Activated CD4-positive, alpha-beta memory T cell treated with anti-CD3 and anti-CD28 coated beads, Interleukin-2, amount 10 ng/mL, durations not matched to agents 7 days and 5 days (primary cell): ENCODE results near the gene CTNNA1. TPM values are rescaled to one million over a fixed set of nuclear protein-coding genes. Genes with fewer than 3 reads are reported as not detected.

Experiments used
- CTCF ChIA-PET: fragments of 350-600 bp; sonication (Branson Sonifier 250); formaldehyde crosslinking; loops from one replicate; lab custom pipeline; 2021; ENCODE audit warnings: antibody characterized with exemption, inconsistent platforms; lab: Charles Lee
- POLR2A ChIA-PET: fragments of 350-600 bp; sonication (Branson Sonifier 250); formaldehyde crosslinking; loops from one replicate; lab custom pipeline; 2021; ENCODE audit warnings: antibody characterized with exemption; lab: Charles Lee
- DNase-seq: peaks from one replicate; pipeline ENCODE4 v3.0.0-alpha.2; 2020
- H3K27ac Mint-ChIP-seq: one replicate; pipeline ENCODE4 v1.8.0; 2021; ENCODE audit warnings: mild to moderate bottlenecking, mixed read lengths
- H3K27me3 Mint-ChIP-seq: one replicate; pipeline ENCODE4 v1.8.0; 2021; ENCODE audit warnings: mixed read lengths
- H3K36me3 Mint-ChIP-seq: one replicate; pipeline ENCODE4 v1.8.0; 2021; ENCODE audit warnings: low read depth, mixed read lengths
- H3K4me1 Mint-ChIP-seq: one replicate; pipeline ENCODE4 v1.8.0; 2021; ENCODE audit warnings: mixed read lengths
- H3K4me3 Mint-ChIP-seq: one replicate; pipeline ENCODE4 v1.8.0; 2021; ENCODE audit warnings: mild to moderate bottlenecking, mixed read lengths
- H3K9me3 Mint-ChIP-seq: one replicate; pipeline ENCODE4 v1.8.0; 2021; ENCODE audit warnings: mixed read lengths
- total RNA-seq, 2 experiments: library from RNA; stranded (reverse); gene quantifications; one replicate each; pipeline ENCODE4 v1.2.3, GENCODE V29; 2021

The CTNNA1 gene
- total RNA-seq, 2 experiments from 2014 or later, result 79.8 to 90.5 TPM

DNA sequence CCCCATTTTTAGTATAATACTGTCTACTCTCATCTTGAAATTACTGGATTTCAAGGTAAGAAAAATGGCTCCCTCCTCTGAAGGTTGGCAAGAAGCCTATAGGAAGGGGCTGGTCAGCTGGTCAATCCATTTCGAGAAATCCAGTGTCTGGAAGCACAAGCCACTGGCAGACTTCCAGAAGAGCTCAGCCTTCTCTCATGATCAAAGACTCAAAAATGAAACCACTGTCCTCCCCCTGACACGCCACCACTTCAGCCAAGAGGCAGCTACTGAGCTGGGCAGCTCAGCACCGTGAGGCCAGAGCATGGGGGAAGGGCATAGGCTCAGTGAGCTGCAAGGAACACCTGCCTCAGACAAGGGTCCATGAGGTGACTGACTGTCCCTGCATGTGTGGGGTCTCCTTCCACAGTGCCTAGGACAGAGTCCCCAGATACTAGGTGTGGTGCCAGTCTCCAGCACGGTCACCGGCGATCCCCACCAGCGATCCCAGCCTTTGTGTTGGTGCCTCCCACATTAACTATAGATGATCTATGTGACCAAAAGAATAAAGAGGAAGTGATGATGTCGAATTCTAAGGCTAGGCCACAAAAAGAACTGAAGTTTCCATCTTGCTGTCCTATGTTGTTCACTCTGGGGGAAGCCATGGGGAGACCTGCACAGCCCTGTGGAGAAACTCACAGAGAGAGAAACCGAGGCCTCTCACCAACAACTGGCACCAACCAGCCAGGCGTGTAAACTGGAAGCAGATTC lies 222.0 kb downstream of the CTNNA1 start:
- ChIA-PET CTCF (no interaction called here), POLR2A (no interaction called here)
- Mint-ChIP-seq H3K4me3 (no peak overlapping the region), H3K36me3 (peaks cover 3% of the 10 kb centered on the region), H3K4me1 (peaks cover 17% of the 10 kb centered on the region), H3K9me3 (no peaks in the 10 kb centered on the region), H3K27ac (no peak overlapping the region), H3K27me3 (no peaks in the 10 kb centered on the region)
- DNase-seq, result no peak

DNA sequence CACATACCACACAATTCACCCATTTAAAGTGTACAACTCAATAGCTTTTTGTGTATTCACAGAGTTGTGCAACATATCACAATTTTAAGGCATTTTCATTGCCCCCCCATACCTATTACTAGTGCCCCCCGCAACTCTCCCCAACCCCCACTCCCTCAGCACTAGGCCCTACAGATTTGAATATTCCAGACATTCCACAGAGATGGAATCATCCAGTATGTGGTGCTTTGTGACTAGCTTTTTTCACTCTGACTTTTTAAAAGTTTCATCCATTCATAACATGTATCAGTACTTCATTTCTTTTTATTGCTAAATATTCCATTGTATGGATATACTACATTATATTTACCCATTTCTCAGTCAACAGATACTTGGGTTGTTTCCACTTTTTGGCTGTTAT lies 224.9 kb downstream of the CTNNA1 start:
- Mint-ChIP-seq H3K36me3 (peaks cover 3% of the 10 kb centered on the region), H3K27ac (no peak overlapping the region), H3K9me3 (no peaks in the 10 kb centered on the region), H3K4me1 (peaks cover 39% of the 10 kb centered on the region), H3K27me3 (no peaks in the 10 kb centered on the region), H3K4me3 (no peak overlapping the region)
- CTCF ChIA-PET, result interaction anchor here (2.3 kb wide), 1 partner anchor 188 kb away, joined by 6 read pairs; no protein-coding TSS in a partner anchor
- POLR2A ChIA-PET, result no interaction called here
- DNase-seq, result no peak

DNA sequence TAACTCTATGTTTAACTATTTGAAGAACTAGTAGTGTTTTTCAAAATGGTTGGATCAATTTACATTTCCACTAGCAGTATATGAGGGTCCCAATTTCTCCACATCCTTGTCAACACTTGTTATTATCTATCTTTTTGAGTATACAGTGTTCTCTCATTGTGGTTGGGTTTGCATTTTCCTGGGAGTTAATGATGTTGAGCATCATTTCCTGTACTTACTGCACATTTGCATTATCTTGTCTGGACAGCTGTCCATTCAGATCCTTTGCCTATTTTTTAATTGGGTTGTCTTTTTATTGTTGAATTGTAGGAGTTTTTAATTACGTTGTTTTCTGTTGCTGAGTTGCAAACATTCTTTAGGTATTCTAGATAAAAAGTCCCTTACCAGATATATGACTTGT lies 225.4 kb downstream of the CTNNA1 start:
- peaks cover 40% of the 10 kb centered on the region for H3K4me1 Mint-ChIP-seq
- POLR2A ChIA-PET, result no interaction called here

DNA sequence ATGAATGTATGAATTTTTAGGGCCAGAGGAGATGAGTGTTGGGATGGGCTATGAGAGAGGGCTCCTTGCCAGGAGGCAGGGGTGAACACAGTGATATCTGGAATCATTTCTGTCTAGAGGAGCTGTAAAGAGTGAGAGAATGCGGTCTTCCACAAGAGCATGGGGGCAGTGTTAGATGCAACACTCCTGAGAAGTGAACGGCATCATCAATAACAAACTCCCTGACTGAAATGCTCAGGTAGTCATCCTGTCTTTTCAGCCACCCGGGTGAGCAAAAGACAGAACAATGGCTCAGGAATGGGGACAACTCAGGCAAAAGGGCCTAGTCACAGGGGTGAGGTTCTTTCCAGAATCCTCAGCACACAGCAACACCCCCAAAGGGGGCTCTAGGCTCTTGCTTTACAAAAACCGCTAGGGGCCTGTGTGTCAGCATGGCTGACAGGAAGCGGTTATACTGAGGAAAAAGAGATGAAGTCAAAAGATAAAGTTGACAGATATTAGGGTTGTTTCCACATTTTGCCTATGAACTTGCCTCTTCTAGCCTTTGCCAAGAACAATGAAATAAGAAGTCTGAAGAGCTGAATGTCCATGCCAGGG lies 226.6 kb downstream of the CTNNA1 start:
- Mint-ChIP-seq H3K9me3 (no peaks in the 10 kb centered on the region), H3K4me1 (peaks cover 42% of the 10 kb centered on the region), H3K27me3 (no peaks in the 10 kb centered on the region), H3K4me3 (no peak overlapping the region), H3K27ac (peak overlapping the region; percentile 77), H3K36me3 (peaks cover 3% of the 10 kb centered on the region)
- ChIA-PET POLR2A (no interaction called here), CTCF (interaction anchor here (1.5 kb wide), 1 partner anchor 8 kb away, joined by 4 read pairs; no protein-coding TSS in a partner anchor)
- DNase-seq, result peak; percentile 56

More for the DNA sequence above, 225.4 kb downstream of the CTNNA1 start:
- peaks cover 3% of the 10 kb centered on the region for H3K36me3 Mint-ChIP-seq
- no peaks in the 10 kb centered on the region for H3K27me3 Mint-ChIP-seq
- no peak overlapping the region for H3K4me3 Mint-ChIP-seq
- H3K9me3 Mint-ChIP-seq, result no peaks in the 10 kb centered on the region
- no peak overlapping the region for H3K27ac Mint-ChIP-seq
- CTCF ChIA-PET, result no interaction called here
- DNase-seq, result no peak

DNA sequence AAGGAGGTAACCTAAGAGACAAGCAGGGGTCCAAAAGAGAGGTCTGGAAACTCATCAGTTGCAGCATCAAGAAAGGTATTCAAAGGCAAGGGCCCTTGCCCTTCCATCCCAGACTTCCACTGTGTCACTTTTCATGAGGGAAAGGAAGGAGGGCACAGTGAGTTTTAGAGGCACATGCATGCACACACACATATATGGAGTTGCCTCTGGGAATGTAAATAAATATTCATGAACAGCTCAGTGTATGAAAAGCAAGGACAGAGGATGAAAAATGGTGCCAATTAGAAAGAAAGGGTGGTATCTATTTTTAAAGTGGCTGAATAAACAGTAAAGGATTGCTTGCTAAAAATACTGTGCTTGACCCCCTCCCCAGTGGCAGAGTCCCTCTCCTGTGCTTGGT lies 227.2 kb downstream of the CTNNA1 start:
- ChIA-PET CTCF (interaction anchor here (1.5 kb wide), 1 partner anchor 9 kb away, joined by 4 read pairs; no protein-coding TSS in a partner anchor), POLR2A (no interaction called here)
- Mint-ChIP-seq H3K9me3 (no peaks in the 10 kb centered on the region), H3K27ac (peak overlapping the region; percentile 77), H3K4me3 (no peak overlapping the region), H3K4me1 (peaks cover 42% of the 10 kb centered on the region), H3K27me3 (no peaks in the 10 kb centered on the region), H3K36me3 (peaks cover 3% of the 10 kb centered on the region)
- DNase-seq, result no peak

DNA sequence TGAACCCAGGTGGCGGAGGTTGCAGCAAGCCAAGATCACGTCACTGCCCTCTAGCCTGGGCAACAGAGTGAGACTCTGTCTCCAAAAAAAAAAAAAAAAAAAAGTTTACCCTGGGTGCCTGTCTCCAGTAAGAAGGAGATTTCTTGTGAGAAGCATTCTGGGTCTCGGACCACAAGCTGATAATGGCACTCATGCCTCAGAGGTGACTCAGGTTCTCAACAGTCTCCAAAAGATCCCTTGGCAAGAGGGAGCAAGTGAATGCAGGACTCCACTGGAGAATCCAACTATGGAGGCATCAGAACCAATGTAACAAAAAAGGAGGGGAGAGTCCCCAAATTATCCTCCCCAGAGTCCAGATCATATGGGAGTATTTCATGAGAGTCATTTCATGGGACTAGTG lies 227.9 kb downstream of the CTNNA1 start:
- Mint-ChIP-seq H3K36me3 (peaks cover 3% of the 10 kb centered on the region), H3K4me3 (no peak overlapping the region), H3K27me3 (no peaks in the 10 kb centered on the region), H3K4me1 (peaks cover 42% of the 10 kb centered on the region), H3K27ac (no peak overlapping the region), H3K9me3 (no peaks in the 10 kb centered on the region)
- CTCF ChIA-PET, result interaction anchor here (1.5 kb wide), 1 partner anchor 9 kb away, joined by 4 read pairs; no protein-coding TSS in a partner anchor
- POLR2A ChIA-PET, result interaction anchor here (0.6 kb wide), 1 partner anchor 31 kb away, joined by 3 read pairs; no protein-coding TSS in a partner anchor
- DNase-seq, result no peak

DNA sequence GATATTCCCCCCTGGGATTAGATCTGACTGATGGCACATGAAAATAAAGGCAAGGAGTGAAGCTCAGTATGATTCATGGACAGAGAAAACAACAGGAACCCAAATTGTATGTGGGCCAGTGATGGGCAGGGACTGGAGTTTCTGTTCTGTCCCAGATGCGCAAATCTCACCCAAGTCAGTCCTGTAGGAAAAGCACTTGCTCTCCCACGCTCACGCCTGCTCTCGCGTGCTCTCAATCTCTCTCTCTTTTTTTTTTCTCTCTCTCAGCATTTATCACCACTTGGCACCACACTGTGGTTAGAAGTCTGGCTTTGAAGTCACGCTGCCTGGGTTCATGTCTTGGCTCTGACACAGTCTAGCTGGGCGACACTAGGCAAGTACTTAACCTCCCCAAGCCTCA lies 228.4 kb downstream of the CTNNA1 start:
- Mint-ChIP-seq H3K4me1 (peaks cover 42% of the 10 kb centered on the region), H3K9me3 (no peaks in the 10 kb centered on the region), H3K36me3 (peaks cover 3% of the 10 kb centered on the region), H3K27ac (no peak overlapping the region), H3K27me3 (no peaks in the 10 kb centered on the region), H3K4me3 (no peak overlapping the region)
- peak; percentile 36 for DNase-seq
- ChIA-PET CTCF (interaction anchor here (1.5 kb wide), 1 partner anchor 10 kb away, joined by 4 read pairs; no protein-coding TSS in a partner anchor), POLR2A (interaction anchor here (0.6 kb wide), 1 partner anchor 31 kb away, joined by 3 read pairs; no protein-coding TSS in a partner anchor)

DNA sequence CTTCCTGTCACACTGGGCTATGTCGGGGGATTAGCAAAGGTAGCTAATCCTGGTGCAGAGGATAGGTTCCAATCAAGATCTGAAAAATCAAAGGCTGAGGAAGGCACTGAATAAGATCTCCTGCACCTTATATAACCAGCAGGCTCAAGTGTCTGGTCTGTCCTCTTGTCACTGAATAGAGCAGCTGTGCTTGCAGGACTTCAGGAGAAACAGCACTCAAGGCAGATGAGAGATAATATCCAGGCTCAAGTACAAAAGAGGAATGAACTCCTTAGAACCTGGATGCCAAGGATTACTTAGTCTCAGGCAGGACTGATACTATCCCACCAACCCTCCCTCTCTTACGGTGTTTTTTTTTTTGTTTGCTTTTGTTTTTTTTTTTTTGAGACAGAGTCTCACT lies 230.8 kb downstream of the CTNNA1 start:
- POLR2A ChIA-PET, result no interaction called here

More for the DNA sequence above, 230.8 kb downstream of the CTNNA1 start:
- DNase-seq, result no peak
- Mint-ChIP-seq H3K4me1 (peaks cover 37% of the 10 kb centered on the region), H3K4me3 (no peak overlapping the region), H3K27ac (no peak overlapping the region), H3K36me3 (no peaks in the 10 kb centered on the region), H3K9me3 (no peaks in the 10 kb centered on the region), H3K27me3 (no peaks in the 10 kb centered on the region)
- CTCF ChIA-PET, result no interaction called here

Other genes starting within 250 kb of the CTNNA1 start
- 10 to 100 TPM; 77.5 to 81.7 TPM for gene ETF1, start 210.2 kb upstream of the CTNNA1 start, total RNA-seq
- gene HSPA9, start 178.0 kb upstream of the CTNNA1 start, total RNA-seq, result 100 to 1,000 TPM; 205 to 217 TPM
- gene LRRTM2, start 121.9 kb downstream of the CTNNA1 start, total RNA-seq, result under 1 TPM in 1 of 2 experiments, not detected in 1; 0.23 TPM